SU-DHL-6 (cell line): ENCODE results near the gene VKORC1L1.

Experiments
- H2AFZ ChIP-seq: fragments of 200-600 bp; sonication (generic); 2 replicates; pipeline ENCODE4 v1.6.1; 2014; ENCODE audit warnings: low read depth, mild to moderate bottlenecking, moderate library complexity, mixed read lengths, antibody characterized with exemption, low read length; ENCODE audit not compliant: severe bottlenecking
- H3F3A ChIP-seq: fragments of 200-600 bp; shearing (Covaris generic); 2 replicates; pipeline ENCODE4 v1.6.0; 2016; ENCODE audit warnings: antibody characterized with exemption, mild to moderate bottlenecking; ENCODE audit not compliant: insufficient read depth
- H3K27ac ChIP-seq: fragments of 200-600 bp; sonication (generic); 2 replicates; pipeline ENCODE4 v1.5.1; 2016; ENCODE audit warnings: low read depth, mild to moderate bottlenecking, low read length, moderate library complexity, mixed read lengths
- H3K27me3 ChIP-seq: fragments of 200-600 bp; sonication (generic), shearing (Covaris generic); 2 replicates; pipeline ENCODE4 v1.6.0; 2014; ENCODE audit warnings: mild to moderate bottlenecking, low read length
- H3K36me3 ChIP-seq: fragments of 200-600 bp; sonication (generic); 2 replicates; pipeline ENCODE4 v1.6.1; 2014; ENCODE audit warnings: mild to moderate bottlenecking, low read length, mixed read lengths
- H3K4me2 ChIP-seq: fragments of 300-600, 200-600 bp; shearing (Covaris generic), sonication (generic); 2 replicates; pipeline ENCODE4 v1.6.0; 2014; ENCODE audit warnings: low read length, low read depth, mild to moderate bottlenecking; ENCODE audit not compliant: poor library complexity, severe bottlenecking
- H3K4me3 ChIP-seq: fragments of 200-600 bp; sonication (generic); 2 replicates; pipeline ENCODE4 v1.5.1; 2014; ENCODE audit warnings: antibody characterized with exemption, low read length, mild to moderate bottlenecking, mixed read lengths; ENCODE audit not compliant: insufficient read depth, poor library complexity, severe bottlenecking
- H3K79me2 ChIP-seq: fragments of 200-600 bp; sonication (generic); 2 replicates; pipeline ENCODE4 v1.6.1; 2014; ENCODE audit warnings: mild to moderate bottlenecking, low read length, moderate library complexity; ENCODE audit not compliant: insufficient read depth
- H3K9ac ChIP-seq: fragments of 200-600 bp; sonication (generic); 2 replicates; pipeline ENCODE4 v1.7.0; 2014; ENCODE audit warnings: mild to moderate bottlenecking, low read length
- H3K9me2 ChIP-seq: fragments of 200-600 bp; sonication (generic); replicated peaks from 2 replicates; pipeline ENCODE4 v1.6.1; 2014; ENCODE audit warnings: low read length; ENCODE audit not compliant: insufficient read depth
- H3K9me3 ChIP-seq: fragments of 200-600 bp; sonication (generic); 2 replicates; pipeline ENCODE4 v1.6.1; 2014; ENCODE audit warnings: low read length, mixed read lengths; ENCODE audit not compliant: insufficient read depth
- H4K20me1 ChIP-seq: fragments of 200-600 bp; sonication (generic); 2 replicates; pipeline ENCODE4 v1.6.1; 2014; ENCODE audit warnings: low read depth, mild to moderate bottlenecking, antibody characterized with exemption, low read length, moderate library complexity, mixed read lengths
- CTCF ChIP-seq: fragments of 200-600 bp; sonication (generic); IDR thresholded peaks from one replicate; pipeline ENCODE4 v1.5.1; 2017; ENCODE audit warnings: antibody characterized with exemption, mild to moderate bottlenecking, low read length, moderate library complexity; ENCODE audit not compliant: insufficient read depth, poor library complexity, severe bottlenecking
- EZH2phosphoT487 ChIP-seq: fragments of 200-600 bp; sonication (generic), shearing (Covaris generic); conservative IDR thresholded peaks from 2 replicates; pipeline ENCODE4 v1.6.1; 2018; ENCODE audit warnings: mild to moderate bottlenecking, antibody characterized with exemption, low read length, moderate library complexity, mixed read lengths

Gene VKORC1L1

GRCh38 chr7:65975814-65976445 is 103.1 kb downstream of the VKORC1L1 start:
- Histone ChIP-seq H3K36me3 (no peaks in the 10 kb centered on the region; the same call in 1 of the 2 replicates), H4K20me1 (peaks cover 4% of the 10 kb centered on the region; the same call in 1 of the 2 replicates), H3K79me2 (peaks cover 19% of the 10 kb centered on the region), H3F3A (no peaks in the 10 kb centered on the region), H2AFZ (no peak overlapping the region), H3K27ac (no peak overlapping the region), H3K4me2 (no peak overlapping the region), H3K9me2 (no peaks in the 10 kb centered on the region), H3K9me3 (no peaks in the 10 kb centered on the region), H3K27me3 (no peaks in the 10 kb centered on the region), H3K4me3 (no peak overlapping the region), H3K9ac (no peak overlapping the region)
- no peak for TF ChIP-seq CTCF
- no peak for TF ChIP-seq EZH2phosphoT487

GRCh38 chr7:65976659-65977196 is 103.9 kb downstream of the VKORC1L1 start:
- H3K4me3 ChIP-seq, result no peak overlapping the region
- no peaks in the 10 kb centered on the region for H3K27me3 ChIP-seq
- H4K20me1 ChIP-seq, result peaks cover 4% of the 10 kb centered on the region; the same call in 1 of the 2 replicates
- H3K36me3 ChIP-seq, result no peaks in the 10 kb centered on the region
- TF ChIP-seq CTCF, result no peak
- no peak for TF ChIP-seq EZH2phosphoT487
- no peak overlapping the region for H3K9ac ChIP-seq
- no peaks in the 10 kb centered on the region for H3K9me2 ChIP-seq
- H3K79me2 ChIP-seq, result peaks cover 27% of the 10 kb centered on the region
- no peak overlapping the region for H3K27ac ChIP-seq
- no peaks in the 10 kb centered on the region for H3F3A ChIP-seq
- H2AFZ ChIP-seq, result no peak overlapping the region
- no peak overlapping the region for H3K4me2 ChIP-seq
- no peaks in the 10 kb centered on the region for H3K9me3 ChIP-seq

- Histone ChIP-seq H3K9me2 (no peaks in the 10 kb centered on the region), H3K27me3 (no peaks in the 10 kb centered on the region), H2AFZ (no peak overlapping the region), H3F3A (no peaks in the 10 kb centered on the region), H4K20me1 (peaks cover 4% of the 10 kb centered on the region; the same call in 1 of the 2 replicates), H3K36me3 (no peaks in the 10 kb centered on the region), H3K79me2 (peaks cover 29% of the 10 kb centered on the region), H3K27ac (no peak overlapping the region), H3K9me3 (no peaks in the 10 kb centered on the region), H3K9ac (no peak overlapping the region), H3K4me3 (no peak overlapping the region), H3K4me2 (no peak overlapping the region)
- TF ChIP-seq CTCF (no peak), EZH2phosphoT487 (no peak)
These were observed 106.2 kb downstream of the VKORC1L1 start for GRCh38 chr7:65978891-65979582.
